Brain microvascular endothelial cell (primary cell): ENCODE results near the gene ACSL3.

Experiments
- DNase-seq: peaks from one replicate; pipeline ENCODE4 v3.0.0-alpha.2; 2020
- H3K27ac ChIP-seq: fragments of 250-450 bp; sonication (Bioruptor Pico); 2 replicates; pipeline ENCODE4 v1.5.1; 2020; ENCODE audit warnings: mild to moderate bottlenecking, moderate library complexity
- H3K27me3 ChIP-seq: fragments of 250-450 bp; sonication (Bioruptor Pico); replicated peaks from 2 replicates; pipeline ENCODE4 v1.5.1; 2020; ENCODE audit warnings: mild to moderate bottlenecking
- H3K36me3 ChIP-seq: fragments of 250-450 bp; sonication (Bioruptor Pico); replicated peaks from 2 replicates; pipeline ENCODE4 v1.5.1; 2020; ENCODE audit warnings: mild to moderate bottlenecking
- H3K4me3 ChIP-seq: 2 replicates; pipeline ENCODE4 v1.5.1; 2011; ENCODE audit warnings: low read depth, mild to moderate bottlenecking, control low read depth, low read length, moderate library complexity
- CTCF ChIP-seq: IDR thresholded peaks from 2 replicates; pipeline ENCODE4 v1.5.1; 2011; ENCODE audit warnings: low read depth, mild to moderate bottlenecking, moderate library complexity, low read length, control low read depth, inconsistent platforms; ENCODE audit errors: missing control alignments
- in situ Hi-C: cut with HindIII; loops from 2 replicates; pipeline ENCODE4 v1.10.0; 2017; ENCODE audit warnings: low sequenced_read_pairs, low pct_ligation_motif_present

The ACSL3 gene

GRCh38 chr2:222973733-222974132 lies 112.9 kb downstream of the ACSL3 start:
- H3K27me3 ChIP-seq = no peaks in the 10 kb centered on the region
- TF ChIP-seq CTCF = no peak
- DNase-seq = no peak
- H3K36me3 ChIP-seq = no peaks in the 10 kb centered on the region
- no peak overlapping the region for H3K4me3 ChIP-seq
- in situ Hi-C loops = no loop called here
- H3K27ac ChIP-seq = no peak overlapping the region

GRCh38 chr2:222976521-222977061 lies 115.8 kb downstream of the ACSL3 start:
- no peak for TF ChIP-seq CTCF
- H3K27me3 ChIP-seq = no peaks in the 10 kb centered on the region
- DNase-seq = no peak
- in situ Hi-C loops = loop anchor here (25.0 kb wide), 1 partner anchor 261 kb away; no protein-coding TSS in a partner anchor
- no peak overlapping the region for H3K4me3 ChIP-seq
- H3K36me3 ChIP-seq = no peaks in the 10 kb centered on the region
- no peak overlapping the region for H3K27ac ChIP-seq

- H3K27me3 ChIP-seq = no peaks in the 10 kb centered on the region
- H3K36me3 ChIP-seq = no peaks in the 10 kb centered on the region
- in situ Hi-C loops = loop anchor here (25.0 kb wide), 1 partner anchor 260 kb away; no protein-coding TSS in a partner anchor
- DNase-seq = no peak
- H3K4me3 ChIP-seq = no peak overlapping the region
- no peak overlapping the region for H3K27ac ChIP-seq
- TF ChIP-seq CTCF = no peak
Measured at GRCh38 chr2:222977121-222977520, 116.3 kb downstream of the ACSL3 start.

- no peak for TF ChIP-seq CTCF
- Histone ChIP-seq H3K36me3 (no peaks in the 10 kb centered on the region), H3K27ac (no peak overlapping the region), H3K27me3 (no peaks in the 10 kb centered on the region), H3K4me3 (no peak overlapping the region)
- DNase-seq = no peak
- in situ Hi-C loops = loop anchor here (25.0 kb wide), 1 partner anchor 258 kb away; no protein-coding TSS in a partner anchor
Measured at GRCh38 chr2:222978850-222979249, 118.0 kb downstream of the ACSL3 start.

GRCh38 chr2:222979484-222979883 lies 118.6 kb downstream of the ACSL3 start:
- no peaks in the 10 kb centered on the region for H3K27me3 ChIP-seq
- no peaks in the 10 kb centered on the region for H3K36me3 ChIP-seq
- no peak for DNase-seq
- in situ Hi-C loops = loop anchor here (25.0 kb wide), 1 partner anchor 258 kb away; no protein-coding TSS in a partner anchor
- H3K27ac ChIP-seq = no peak overlapping the region
- no peak for TF ChIP-seq CTCF
- no peak overlapping the region for H3K4me3 ChIP-seq
